GM18873 (cell line): Measurements from ENCODE around the gene LMAN1L.
A peak's percentile ranks its signal among the peaks of the same experiment; 100 is the strongest.

Experiments used
- ATAC-seq: cut with Tn5 transposase; IDR thresholded peaks from one replicate; pipeline ENCODE4 v1.9.1; 2021; ENCODE audit warnings: mild to moderate bottlenecking, moderate library complexity, moderate number of reproducible peaks; ENCODE audit not compliant: unreplicated experiment, low FRiP score

LMAN1L gene

GRCh38 chr15:74809956-74810355 is 2.7 kb upstream of the LMAN1L start:
- ATAC-seq, result no peak

- no peak for ATAC-seq
Observed at GRCh38 chr15:74815121-74815934, 2.7 kb downstream of the LMAN1L start.

- no peak for ATAC-seq
Observed at GRCh38 chr15:74815961-74816360, 3.3 kb downstream of the LMAN1L start.

GRCh38 chr15:74816624-74817369 is 4.2 kb downstream of the LMAN1L start:
- ATAC-seq, result no peak

GRCh38 chr15:74817370-74817737 is 4.7 kb downstream of the LMAN1L start:
- no peak for ATAC-seq

- ATAC-seq, result no peak
Observed at GRCh38 chr15:74820056-74820455, 7.4 kb downstream of the LMAN1L start.

- peak; percentile 79 for ATAC-seq
Observed at GRCh38 chr15:74821091-74821789, 8.6 kb downstream of the LMAN1L start.

- no peak for ATAC-seq
Observed at GRCh38 chr15:74821790-74822158, 9.1 kb downstream of the LMAN1L start.

GRCh38 chr15:74822233-74822632 is 9.6 kb downstream of the LMAN1L start:
- ATAC-seq, result no peak

GRCh38 chr15:74823324-74823723 is 10.7 kb downstream of the LMAN1L start:
- ATAC-seq, result no peak

GRCh38 chr15:74824976-74825375 is 12.3 kb downstream of the LMAN1L start:
- no peak for ATAC-seq

- no peak for ATAC-seq
Observed at GRCh38 chr15:74825866-74826265, 13.2 kb downstream of the LMAN1L start.

GRCh38 chr15:74826364-74826819 is 13.8 kb downstream of the LMAN1L start, which contains the start of gene CPLX3:
Gene CPLX3 (plus strand): TSS chr15:74826627. CDS start chr15:74826704, 77 bp downstream.
- ATAC-seq, result no peak

GRCh38 chr15:74826921-74827320 is 14.3 kb downstream of the LMAN1L start:
- no peak for ATAC-seq

GRCh38 chr15:74827614-74828013 is 15.0 kb downstream of the LMAN1L start:
- no peak for ATAC-seq

GRCh38 chr15:74828835-74829234 is 16.2 kb downstream of the LMAN1L start:
- no peak for ATAC-seq

GRCh38 chr15:74829486-74829885 is 16.9 kb downstream of the LMAN1L start:
- no peak for ATAC-seq

- ATAC-seq, result no peak
Observed at GRCh38 chr15:74829991-74830390, 17.4 kb downstream of the LMAN1L start.

GRCh38 chr15:74830868-74831267 is 18.2 kb downstream of the LMAN1L start:
- ATAC-seq, result no peak

GRCh38 chr15:74831813-74832495 is 19.3 kb downstream of the LMAN1L start:
- ATAC-seq, result no peak
